ENCODE data around the gene MGAT5.

MGAT5 gene, protein sequence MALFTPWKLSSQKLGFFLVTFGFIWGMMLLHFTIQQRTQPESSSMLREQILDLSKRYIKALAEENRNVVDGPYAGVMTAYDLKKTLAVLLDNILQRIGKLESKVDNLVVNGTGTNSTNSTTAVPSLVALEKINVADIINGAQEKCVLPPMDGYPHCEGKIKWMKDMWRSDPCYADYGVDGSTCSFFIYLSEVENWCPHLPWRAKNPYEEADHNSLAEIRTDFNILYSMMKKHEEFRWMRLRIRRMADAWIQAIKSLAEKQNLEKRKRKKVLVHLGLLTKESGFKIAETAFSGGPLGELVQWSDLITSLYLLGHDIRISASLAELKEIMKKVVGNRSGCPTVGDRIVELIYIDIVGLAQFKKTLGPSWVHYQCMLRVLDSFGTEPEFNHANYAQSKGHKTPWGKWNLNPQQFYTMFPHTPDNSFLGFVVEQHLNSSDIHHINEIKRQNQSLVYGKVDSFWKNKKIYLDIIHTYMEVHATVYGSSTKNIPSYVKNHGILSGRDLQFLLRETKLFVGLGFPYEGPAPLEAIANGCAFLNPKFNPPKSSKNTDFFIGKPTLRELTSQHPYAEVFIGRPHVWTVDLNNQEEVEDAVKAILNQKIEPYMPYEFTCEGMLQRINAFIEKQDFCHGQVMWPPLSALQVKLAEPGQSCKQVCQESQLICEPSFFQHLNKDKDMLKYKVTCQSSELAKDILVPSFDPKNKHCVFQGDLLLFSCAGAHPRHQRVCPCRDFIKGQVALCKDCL

DNA sequence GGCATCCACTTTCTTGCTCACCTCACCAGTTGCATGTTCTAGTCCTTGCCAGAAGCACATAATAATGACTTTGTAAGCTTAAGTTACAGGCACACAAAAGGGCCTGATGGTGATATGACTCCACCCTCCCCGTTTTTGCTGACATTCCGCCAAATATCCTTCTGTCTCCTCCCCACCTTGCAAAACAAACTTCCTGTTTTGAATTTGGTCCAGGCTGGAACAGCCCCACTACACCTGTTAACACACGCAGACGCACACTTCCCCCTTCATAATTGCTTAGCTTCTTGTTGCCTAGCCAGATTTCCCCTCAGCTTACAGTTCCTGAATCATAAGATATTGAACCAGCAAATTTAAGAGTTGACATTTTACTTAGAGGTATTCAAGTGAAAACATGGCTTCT is at the start of gene MGAT5:
Gene MGAT5 (plus strand): TSS at position 269 of the 400 bp plus-strand sequence. CDS start 332 bp downstream, outside the sequence.
- no peak for DNase-seq (ENCODE audit: low spot score)

DNA sequence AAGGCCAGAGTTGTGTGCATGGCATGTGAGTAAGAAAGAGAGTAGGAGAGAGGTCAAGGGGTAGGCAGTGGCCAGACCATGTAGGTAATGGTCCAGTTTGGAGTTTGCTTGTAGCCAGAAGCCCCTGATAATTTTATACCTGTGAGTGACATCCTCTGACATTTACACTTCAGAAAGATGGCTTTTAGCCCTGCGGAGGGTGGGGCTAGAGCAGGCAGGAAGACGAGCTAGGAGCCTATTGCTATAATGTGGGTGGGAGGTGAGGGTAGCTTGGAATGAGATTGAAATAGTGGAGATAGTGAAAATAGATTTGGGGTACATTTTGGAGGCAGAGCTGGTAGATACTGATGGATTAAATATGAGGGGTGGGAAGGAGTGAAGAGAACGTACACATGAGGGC is 48.8 kb upstream of the MGAT5 start:
- no peak for DNase-seq (ENCODE audit: low spot score)

- DNase-seq (ENCODE audit: low spot score) = no peak
Measured at GRCh38 chr2:134206031-134206430, 47.8 kb upstream of the MGAT5 start.

GRCh38 chr2:134206573-134206972 is 47.3 kb upstream of the MGAT5 start:
- peak; percentile 28 for DNase-seq (ENCODE audit: low spot score)

GRCh38 chr2:134207589-134208209 is 46.2 kb upstream of the MGAT5 start:
- no peak for DNase-seq (ENCODE audit: low spot score)

DNA sequence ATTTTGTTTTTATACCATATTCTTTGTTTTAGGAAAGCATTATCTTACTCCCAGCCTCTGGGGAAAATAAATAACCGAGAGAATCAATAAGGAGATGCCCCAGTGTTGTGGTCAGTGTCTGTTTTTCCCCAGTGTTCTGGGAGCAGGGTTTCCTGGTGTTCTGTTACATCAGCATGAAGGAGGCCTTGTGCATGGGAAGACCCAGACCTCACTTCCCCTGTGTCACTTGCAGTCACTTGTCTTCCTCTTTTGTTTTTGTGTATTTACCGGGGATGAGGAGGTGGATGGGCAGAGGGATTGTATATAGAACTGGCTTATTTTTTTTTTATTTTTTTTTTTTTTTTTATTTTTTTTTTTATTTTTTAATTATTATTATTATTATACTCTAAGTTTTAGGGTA is 45.0 kb upstream of the MGAT5 start:
- DNase-seq (ENCODE audit: low spot score) = no peak

DNA sequence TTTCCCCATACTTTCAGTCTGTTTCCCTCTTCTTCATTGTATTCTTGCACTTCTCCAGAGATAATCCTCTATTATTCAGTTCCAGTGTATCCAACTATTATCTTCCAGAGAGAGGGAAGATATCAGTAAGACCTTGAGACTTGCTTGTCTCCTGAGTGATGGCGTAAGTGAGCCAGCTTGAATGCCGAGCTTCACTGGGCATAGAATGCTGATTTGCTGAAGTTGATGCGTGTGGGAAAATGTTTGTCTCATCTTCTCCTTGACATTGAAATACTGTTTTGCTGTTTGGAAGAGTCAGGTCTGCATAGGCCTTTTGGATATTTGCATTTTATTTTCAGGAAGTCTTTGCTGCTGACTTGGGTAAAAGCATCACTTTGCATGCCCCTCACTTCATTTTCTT is 41.1 kb upstream of the MGAT5 start:
- DNase-seq (ENCODE audit: low spot score) = no peak

- DNase-seq (ENCODE audit: low spot score) = no peak
Measured at GRCh38 chr2:134216152-134216829, 37.6 kb upstream of the MGAT5 start.

- DNase-seq (ENCODE audit: low spot score) = no peak
Measured at GRCh38 chr2:134217351-134217750, 36.5 kb upstream of the MGAT5 start.

DNA sequence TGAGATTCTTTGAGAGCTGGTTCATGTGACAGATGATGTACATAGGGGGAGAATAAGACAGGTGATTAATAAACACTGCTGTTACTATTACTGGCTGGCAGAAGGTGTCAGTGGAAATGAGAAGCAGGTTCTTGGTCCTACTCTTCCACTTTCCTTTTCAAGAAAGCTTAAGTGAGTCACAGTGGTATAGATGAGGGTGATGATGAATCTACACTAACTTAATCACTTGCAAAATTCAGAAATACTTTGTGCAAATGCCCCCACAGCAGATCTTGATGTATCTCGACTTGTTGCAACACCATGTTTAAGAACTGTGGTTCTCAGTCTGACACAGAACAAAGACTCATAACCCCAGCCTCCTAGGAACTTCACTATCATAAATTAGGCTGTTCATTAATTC is 35.9 kb upstream of the MGAT5 start:
- no peak for DNase-seq (ENCODE audit: low spot score)

DNA sequence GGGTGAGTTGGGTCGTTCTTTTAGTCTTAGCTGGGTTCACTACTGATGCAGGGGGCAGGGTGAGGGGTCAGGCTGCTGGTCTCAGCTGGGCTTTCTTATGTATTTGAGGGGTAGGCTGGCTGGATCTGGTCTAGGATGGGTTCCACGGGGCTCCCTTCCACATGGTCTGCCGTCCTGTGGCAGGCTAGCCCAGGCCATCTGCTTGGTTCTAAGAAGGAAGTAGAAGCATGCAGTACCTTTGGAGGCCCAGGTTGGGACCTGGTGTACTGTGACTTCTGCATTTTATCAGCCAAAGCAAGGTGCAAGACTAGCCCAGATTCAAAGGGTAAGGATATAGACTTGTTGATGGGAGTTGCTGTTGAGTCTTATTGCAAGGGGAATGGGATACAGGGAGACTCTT is 35.5 kb upstream of the MGAT5 start:
- no peak for DNase-seq (ENCODE audit: low spot score)

GRCh38 chr2:134218930-134219658 is 34.8 kb upstream of the MGAT5 start:
- no peak for DNase-seq (ENCODE audit: low spot score)

- DNase-seq (ENCODE audit: low spot score) = no peak
Measured at GRCh38 chr2:134220344-134220974, 33.4 kb upstream of the MGAT5 start.

- DNase-seq (ENCODE audit: low spot score) = no peak
Measured at GRCh38 chr2:134224005-134224404, 29.9 kb upstream of the MGAT5 start.

DNA sequence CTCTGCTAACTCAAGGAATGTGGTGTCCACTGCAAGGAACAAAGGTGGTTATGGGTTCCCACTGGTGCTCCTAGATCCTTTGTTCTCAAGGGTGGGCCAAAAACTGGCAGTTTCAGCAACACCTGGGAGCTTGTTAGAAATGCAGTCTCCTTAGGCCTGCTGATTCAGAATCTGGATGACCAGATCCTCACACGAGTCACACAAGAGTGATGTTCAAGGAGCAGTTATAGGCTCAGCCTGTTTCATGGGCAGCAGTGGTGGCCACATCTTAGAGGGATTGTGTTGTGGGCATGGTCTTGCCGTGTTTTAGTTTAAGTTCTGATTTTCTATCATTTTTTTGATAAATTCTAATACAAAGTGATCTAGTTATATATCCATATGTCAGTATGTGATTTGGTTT is 28.7 kb upstream of the MGAT5 start:
- no peak for DNase-seq (ENCODE audit: low spot score)

DNA sequence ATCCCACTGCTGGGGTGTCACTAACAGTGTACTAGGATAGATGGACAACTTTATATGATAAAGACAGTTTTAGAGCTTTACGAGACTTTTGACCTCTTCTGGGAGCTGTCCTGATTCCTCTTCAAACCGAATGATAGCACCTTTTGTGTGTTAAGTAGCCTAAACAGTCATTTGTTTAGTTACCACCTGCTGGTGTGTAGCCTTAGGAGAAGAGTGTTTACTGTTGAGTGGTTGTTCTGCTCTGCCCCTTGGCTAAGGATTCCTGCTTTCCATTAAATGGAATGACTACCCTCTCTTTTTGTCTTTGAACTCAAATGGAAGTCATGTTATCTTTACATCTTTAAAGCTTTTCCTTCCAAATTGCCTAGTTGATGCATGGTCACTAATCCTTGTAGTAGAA is 28.0 kb upstream of the MGAT5 start:
- DNase-seq (ENCODE audit: low spot score) = no peak

DNA sequence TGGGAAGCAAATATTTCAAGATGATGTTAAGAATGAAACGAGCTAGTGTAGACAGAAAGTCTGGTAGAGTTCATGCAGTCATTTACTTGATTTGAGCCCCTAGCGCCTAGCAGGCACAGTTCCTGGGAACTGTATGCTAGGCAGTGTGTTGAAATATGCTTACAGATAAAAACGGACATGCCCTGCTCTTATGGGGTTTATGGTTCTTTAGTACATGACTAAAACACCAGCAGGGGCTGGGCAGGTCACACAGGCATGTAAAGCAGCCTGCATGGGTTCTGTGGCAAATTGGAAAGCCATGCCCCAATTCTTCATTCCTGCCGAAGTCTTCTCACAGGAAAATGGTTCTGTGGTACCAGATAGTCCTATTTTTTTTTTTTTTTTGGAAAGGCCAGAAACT is 27.3 kb upstream of the MGAT5 start:
- no peak for DNase-seq (ENCODE audit: low spot score)

DNA sequence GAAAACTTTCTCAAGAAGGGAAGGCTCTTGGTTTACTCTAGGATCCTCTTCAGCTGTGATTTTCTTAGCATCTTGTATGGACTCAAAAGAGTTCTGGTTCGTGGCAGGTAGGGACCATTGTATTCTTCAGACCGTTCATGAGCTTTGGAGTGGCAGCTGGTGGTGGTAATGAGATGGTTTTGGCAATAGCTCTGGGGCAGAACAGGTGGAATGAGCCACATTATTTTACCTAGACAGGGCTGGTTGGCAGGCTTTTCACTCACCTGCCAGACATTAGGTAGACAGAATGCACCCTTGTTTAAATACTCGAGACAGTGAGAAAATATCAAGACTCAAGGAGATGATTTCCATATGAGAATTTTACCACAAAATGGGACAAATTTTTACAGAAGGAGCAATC is 26.2 kb upstream of the MGAT5 start:
- DNase-seq (ENCODE audit: low spot score) = no peak

DNA sequence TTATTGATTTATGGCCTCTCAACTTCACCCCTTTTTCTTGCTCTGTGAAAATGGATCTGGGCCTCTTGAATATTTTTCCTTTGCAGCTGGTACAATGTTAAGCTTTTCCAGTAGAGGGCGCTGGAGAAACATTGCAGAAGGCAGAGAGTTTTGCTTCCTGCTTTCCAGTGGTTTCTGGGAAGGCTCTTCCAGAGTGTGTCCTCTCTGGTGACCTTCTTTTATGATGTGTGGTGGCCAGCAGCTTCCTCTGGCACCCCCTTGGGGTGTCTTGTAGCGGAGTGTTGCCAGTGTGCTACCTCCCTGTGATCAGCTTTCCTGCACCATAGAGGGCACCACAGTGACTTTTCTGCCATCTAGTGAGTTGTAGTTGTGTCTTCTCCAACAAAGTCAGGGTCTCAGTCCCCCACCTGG is 25.4 kb upstream of the MGAT5 start:
- no peak for DNase-seq (ENCODE audit: low spot score)

DNA sequence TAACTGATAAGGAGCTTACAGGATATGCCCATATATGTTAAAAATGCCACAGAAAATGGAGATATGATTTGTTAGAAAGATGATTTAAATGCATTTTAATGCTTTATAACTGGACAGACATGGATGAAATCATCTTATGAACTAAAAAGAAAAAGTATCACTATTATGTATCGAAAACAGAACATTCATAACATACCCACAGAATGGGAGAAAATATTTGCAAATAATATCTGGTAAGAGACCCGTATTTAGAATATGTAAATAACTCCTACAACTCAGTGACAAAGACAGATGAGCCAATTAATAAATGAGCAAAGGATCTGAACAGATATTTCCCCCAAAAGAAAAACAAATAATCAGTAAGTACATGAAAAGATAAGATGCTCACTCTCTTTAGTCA is 24.3 kb upstream of the MGAT5 start:
- no peak for DNase-seq (ENCODE audit: low spot score)

GRCh38 chr2:134230885-134231284 is 23.0 kb upstream of the MGAT5 start:
- DNase-seq (ENCODE audit: low spot score) = no peak

Data from hepatic stellate cell (primary cell).